Activated T-cell treated with anti-CD3 and anti-CD28 coated beads, Interleukin-2, amount 50 U/mL, for 24 hours (primary cell): ENCODE measurements around the gene MAP3K5.
A peak's percentile ranks its signal among the peaks of the same experiment; 100 is the strongest.
"Not testable (repeated sequence)": the region's sequence is repeated elsewhere in the genome, so short reads cannot be mapped to it uniquely, and the experiment has no call there.

Experiments
- DNase-seq: peaks from one replicate; pipeline ENCODE4 v3.0.0-alpha.2; 2020
- H3K27ac Mint-ChIP-seq: 2 replicates; pipeline ENCODE4 v1.8.0; 2020; ENCODE audit warnings: mild to moderate bottlenecking, mixed read lengths
- H3K27me3 Mint-ChIP-seq: 2 replicates; pipeline ENCODE4 v1.8.0; 2020; ENCODE audit warnings: mixed read lengths
- H3K36me3 Mint-ChIP-seq: 2 replicates; pipeline ENCODE4 v1.8.0; 2020; ENCODE audit warnings: low read depth, mixed read lengths
- H3K4me1 Mint-ChIP-seq: 2 replicates; pipeline ENCODE4 v1.8.0; 2020; ENCODE audit warnings: low read depth, mixed read lengths
- H3K4me3 Mint-ChIP-seq: 2 replicates; pipeline ENCODE4 v1.8.0; 2020; ENCODE audit warnings: mild to moderate bottlenecking, moderate library complexity, mixed read lengths
- H3K9me3 Mint-ChIP-seq: 2 replicates; pipeline ENCODE4 v1.8.0; 2020; ENCODE audit warnings: mixed read lengths

Gene MAP3K5, protein sequence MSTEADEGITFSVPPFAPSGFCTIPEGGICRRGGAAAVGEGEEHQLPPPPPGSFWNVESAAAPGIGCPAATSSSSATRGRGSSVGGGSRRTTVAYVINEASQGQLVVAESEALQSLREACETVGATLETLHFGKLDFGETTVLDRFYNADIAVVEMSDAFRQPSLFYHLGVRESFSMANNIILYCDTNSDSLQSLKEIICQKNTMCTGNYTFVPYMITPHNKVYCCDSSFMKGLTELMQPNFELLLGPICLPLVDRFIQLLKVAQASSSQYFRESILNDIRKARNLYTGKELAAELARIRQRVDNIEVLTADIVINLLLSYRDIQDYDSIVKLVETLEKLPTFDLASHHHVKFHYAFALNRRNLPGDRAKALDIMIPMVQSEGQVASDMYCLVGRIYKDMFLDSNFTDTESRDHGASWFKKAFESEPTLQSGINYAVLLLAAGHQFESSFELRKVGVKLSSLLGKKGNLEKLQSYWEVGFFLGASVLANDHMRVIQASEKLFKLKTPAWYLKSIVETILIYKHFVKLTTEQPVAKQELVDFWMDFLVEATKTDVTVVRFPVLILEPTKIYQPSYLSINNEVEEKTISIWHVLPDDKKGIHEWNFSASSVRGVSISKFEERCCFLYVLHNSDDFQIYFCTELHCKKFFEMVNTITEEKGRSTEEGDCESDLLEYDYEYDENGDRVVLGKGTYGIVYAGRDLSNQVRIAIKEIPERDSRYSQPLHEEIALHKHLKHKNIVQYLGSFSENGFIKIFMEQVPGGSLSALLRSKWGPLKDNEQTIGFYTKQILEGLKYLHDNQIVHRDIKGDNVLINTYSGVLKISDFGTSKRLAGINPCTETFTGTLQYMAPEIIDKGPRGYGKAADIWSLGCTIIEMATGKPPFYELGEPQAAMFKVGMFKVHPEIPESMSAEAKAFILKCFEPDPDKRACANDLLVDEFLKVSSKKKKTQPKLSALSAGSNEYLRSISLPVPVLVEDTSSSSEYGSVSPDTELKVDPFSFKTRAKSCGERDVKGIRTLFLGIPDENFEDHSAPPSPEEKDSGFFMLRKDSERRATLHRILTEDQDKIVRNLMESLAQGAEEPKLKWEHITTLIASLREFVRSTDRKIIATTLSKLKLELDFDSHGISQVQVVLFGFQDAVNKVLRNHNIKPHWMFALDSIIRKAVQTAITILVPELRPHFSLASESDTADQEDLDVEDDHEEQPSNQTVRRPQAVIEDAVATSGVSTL (N-terminal part only)

DNA sequence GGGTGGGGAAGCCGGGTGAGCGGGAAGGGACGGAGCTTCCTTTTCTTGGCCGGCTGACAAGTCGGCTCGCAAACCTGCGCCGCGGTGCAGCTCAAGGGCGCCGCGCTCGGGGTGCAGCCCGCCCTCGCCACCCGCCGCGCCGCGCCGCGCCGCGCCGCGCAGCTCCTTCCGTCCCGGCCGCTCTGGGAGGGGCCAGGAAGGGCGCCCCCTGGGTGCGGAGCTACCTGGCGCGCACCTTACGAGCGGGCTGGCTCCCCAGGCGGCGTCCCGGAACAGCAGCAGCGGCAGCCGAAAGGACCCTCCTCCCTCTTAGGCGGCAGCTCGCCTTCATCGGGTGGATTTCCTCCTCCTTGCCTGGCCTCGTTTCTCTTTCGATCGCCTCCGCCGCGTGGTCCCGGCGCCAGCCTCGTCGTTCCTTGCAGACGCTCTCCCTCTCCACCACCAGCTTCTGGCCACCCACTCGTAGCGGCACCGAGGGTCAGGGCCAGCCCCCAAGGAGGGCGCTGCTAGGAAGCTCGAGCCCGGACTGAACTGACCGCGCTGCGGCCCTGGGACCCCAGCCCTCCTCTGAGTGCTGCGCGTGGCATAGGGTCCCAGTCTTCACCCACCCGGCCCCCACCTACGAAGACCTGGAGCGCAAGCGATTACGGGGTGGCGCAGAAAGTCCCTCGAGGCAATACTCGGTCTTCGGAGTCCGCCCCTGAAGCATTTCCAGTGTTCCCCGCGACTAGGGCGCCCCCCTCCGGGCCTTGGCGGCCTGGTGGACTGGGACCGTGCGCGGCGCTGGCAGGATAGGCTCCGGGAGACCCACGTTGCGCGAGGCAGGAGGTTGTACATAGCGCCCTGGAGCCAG, at the start of gene MAP3K5:
MAP3K5 (minus strand) TSS at position 68 of the 853 bp plus-strand sequence. CDS start 320 bp downstream, outside the sequence.
- Mint-ChIP-seq H3K9me3 (no peaks in the 10 kb centered on the region), H3K27me3 (no peaks in the 10 kb centered on the region), H3K4me3 (peak within 1 kb of the TSS; percentile 93)

DNA sequence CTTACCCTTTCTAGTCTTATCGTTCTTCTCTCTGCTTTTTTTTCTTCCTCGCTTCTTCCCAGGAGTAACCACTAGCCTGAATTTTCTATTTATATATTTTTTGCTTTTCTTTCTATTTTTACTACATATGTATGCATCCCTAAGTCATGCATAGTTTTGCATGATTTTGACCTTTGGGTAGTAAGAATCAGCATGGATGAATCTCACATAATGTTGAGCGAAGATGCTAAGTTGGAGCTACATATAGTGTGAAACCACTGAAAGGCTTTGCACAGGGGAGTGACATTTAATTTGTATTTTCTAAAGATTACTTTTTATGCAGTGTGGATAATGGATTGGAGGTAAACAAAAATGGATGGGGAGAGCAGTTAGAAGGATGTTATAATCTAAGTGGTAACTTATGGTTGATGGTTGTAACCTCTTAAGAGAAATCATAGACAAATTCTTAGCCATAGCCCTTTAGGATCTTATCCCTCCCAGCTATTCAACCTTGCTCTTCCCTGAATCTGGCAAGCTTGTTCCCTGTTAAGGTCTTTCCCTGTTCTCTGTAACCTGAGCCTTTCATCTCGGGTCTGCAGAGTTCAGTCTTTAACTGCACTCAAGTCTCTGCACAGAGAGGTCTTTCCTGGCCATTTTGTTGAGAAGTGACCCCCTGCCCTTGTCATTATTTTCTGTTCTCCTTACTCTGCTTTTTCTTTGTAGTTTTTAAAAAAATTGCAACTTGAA, 48.2 kb upstream of the MAP3K5 start:
- H3K36me3 Mint-ChIP-seq: peaks cover 24% of the 10 kb centered on the region
- no peaks in the 10 kb centered on the region for H3K27me3 Mint-ChIP-seq
- no peak overlapping the region for H3K4me3 Mint-ChIP-seq
- no peak overlapping the region for H3K27ac Mint-ChIP-seq
- H3K4me1 Mint-ChIP-seq: no peaks in the 10 kb centered on the region
- DNase-seq: no peak
- H3K9me3 Mint-ChIP-seq: no peaks in the 10 kb centered on the region

More for the DNA sequence above, at the start of gene MAP3K5:
- Mint-ChIP-seq H3K4me1 (peaks cover 41% of the 10 kb centered on the region), H3K36me3 (peaks cover 9% of the 10 kb centered on the region), H3K27ac (peak within 1 kb of the TSS; percentile 95)
- DNase-seq: peak; percentile 98

DNA sequence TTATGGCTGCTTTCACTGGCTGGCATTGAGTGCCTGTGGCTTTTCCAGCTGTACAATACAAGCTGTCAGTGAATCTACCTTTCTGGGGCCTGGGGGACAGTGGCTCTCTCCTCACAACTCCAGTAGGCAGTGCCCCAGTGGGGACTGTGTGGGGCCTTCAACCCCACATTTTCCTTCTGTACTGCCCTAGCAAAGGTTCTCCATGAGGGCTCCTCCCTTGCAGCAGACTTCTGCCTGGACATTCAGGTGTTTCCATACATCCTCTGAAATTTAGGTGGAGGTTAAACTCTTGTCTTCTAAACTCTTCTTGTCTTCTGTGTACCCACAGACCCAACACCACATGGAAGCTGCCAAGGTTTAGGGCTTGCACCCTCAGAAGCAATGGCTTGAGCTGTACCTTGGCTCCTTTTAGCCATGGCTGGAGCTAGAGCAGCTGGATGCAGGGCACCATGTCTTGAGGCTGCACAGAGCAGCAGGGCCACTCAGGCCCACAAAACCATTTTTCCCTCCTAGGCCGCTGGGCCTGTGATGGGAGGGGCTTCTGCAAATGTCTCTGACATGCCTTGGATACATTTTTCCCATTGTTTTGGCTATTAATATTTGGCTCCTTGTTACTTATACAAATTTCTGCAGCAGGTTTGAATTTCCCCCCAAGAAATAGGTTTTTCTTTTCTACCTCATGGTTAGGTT, 39.7 kb upstream of the MAP3K5 start:
- no peak overlapping the region for H3K27ac Mint-ChIP-seq
- no peak overlapping the region for H3K4me3 Mint-ChIP-seq
- H3K9me3 Mint-ChIP-seq: peaks cover 19% of the 10 kb centered on the region
- H3K27me3 Mint-ChIP-seq: no peaks in the 10 kb centered on the region
- no peak for DNase-seq
- peaks cover 3% of the 10 kb centered on the region for H3K4me1 Mint-ChIP-seq
- H3K36me3 Mint-ChIP-seq: peaks cover 76% of the 10 kb centered on the region

DNA sequence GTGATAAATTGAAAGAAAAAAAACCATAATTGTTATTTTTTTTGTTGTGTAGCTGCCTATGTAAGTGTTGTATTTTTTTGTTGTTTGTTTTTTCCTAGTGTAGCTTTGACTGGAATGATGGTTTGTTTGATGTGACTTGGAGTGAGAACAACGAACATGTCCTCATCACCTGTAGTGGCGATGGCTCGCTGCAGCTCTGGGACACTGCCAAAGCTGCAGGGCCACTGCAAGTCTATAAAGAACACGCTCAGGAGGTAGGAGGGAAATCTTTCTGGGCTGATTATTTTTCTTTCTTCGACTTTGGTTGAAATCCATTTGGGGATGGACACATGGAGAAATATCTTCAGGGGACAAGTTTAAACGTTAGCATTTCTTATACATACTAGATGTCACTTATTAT, 33.9 kb upstream of the MAP3K5 start:
- Mint-ChIP-seq H3K4me3 (no peak overlapping the region), H3K4me1 (peaks cover 41% of the 10 kb centered on the region), H3K27me3 (no peaks in the 10 kb centered on the region), H3K9me3 (peaks cover 4% of the 10 kb centered on the region), H3K36me3 (peaks cover 74% of the 10 kb centered on the region), H3K27ac (no peak overlapping the region)
- no peak for DNase-seq

DNA sequence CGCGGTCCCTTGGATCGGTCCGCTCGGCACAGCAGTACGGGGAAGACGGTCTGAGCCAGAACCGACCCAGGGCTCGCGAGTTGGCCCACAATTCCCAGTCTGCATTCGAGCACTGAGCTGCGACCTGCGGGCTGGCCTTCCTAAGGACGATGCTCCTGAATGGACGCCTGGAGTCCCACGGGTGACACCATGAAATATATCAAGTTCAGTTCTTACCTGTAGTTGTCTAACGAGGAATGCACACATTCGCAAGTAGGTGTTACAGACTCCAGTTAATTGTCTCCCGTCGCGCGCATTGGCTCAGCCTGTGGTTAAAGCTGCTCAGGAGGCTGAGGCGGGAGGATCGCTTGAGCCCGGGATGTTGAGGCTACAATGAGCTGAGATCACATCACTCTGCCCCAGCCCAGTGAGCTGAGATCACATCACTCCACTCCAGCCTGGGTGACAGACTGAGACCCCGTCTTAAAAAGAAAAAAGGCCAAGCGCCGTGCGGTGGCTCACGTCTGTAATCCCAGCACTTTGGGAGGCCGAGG, 30.9 kb upstream of the MAP3K5 start:
- no peak for DNase-seq
- Mint-ChIP-seq H3K27me3 (no peaks in the 10 kb centered on the region), H3K27ac (peak overlapping the region; percentile 93), H3K9me3 (no peaks in the 10 kb centered on the region), H3K4me1 (peaks cover 39% of the 10 kb centered on the region), H3K4me3 (peak overlapping the region; percentile 87), H3K36me3 (peaks cover 43% of the 10 kb centered on the region)

DNA sequence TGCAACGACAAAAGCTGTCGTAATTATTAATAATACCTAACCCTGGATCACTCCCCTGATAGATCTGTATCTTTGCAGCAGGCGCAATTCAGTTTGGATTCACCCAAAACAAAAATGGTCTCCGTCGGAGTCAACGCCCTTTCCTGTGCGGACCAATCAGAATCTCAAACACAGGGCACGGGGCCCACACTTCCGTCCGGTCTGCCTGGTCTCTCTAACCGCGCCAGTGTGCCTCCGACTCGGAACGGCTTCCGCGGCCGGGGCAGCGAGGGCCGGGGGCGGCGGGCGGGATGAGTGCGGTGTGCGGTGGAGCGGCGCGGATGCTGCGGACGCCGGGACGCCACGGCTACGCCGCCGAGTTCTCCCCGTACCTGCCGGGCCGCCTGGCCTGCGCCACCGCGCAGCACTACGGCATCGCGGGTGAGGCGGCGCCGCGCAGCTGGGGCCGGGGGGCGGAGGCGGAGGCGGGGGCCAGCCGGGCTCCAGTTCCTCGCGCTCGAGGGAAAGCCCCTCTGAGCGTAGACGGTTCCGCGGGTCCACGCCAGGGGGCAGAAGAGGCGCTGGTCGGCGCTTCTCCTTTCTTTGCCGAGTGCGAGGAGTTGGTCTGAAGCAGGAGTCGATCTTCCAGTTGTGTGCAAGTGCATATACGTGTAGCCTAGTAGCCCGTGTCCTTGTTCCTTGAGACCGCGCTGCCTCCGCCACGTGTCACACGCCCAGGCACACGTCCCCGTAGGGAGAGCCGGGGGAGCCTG, 30.3 kb upstream of the MAP3K5 start, which contains the start of gene PEX7:
PEX7 (plus strand) TSS at position 217 of the 752 bp plus-strand sequence; CDS start at position 291, 74 bp downstream.
- Mint-ChIP-seq H3K9me3 (no peaks in the 10 kb centered on the region), H3K4me3 (peak within 1 kb of the TSS; percentile 87), H3K36me3 (peaks cover 41% of the 10 kb centered on the region), H3K4me1 (peaks cover 39% of the 10 kb centered on the region), H3K27me3 (peaks cover 3% of the 10 kb centered on the region), H3K27ac (peak within 1 kb of the TSS; percentile 94)
- DNase-seq: peak; percentile 95

DNA sequence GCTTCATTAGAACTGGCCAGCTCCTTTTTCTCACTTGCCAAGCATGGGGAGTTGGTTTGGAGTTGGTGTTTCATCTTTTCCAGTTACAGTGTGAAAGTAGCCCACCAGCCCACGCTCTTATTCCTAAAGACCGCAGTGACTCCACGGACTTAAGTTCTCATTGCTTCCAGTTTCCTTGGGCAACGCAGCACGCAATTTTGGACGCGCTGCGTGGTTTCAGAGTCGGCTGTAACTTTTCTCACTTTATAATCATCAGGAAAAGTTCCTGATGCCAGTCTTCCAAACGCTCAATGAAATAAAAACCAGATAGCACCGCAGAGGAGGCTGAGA, 29.7 kb upstream of the MAP3K5 start:
- peak overlapping the region; percentile 87 for H3K4me3 Mint-ChIP-seq
- H3K4me1 Mint-ChIP-seq: peaks cover 38% of the 10 kb centered on the region
- no peak for DNase-seq
- peaks cover 8% of the 10 kb centered on the region for H3K27me3 Mint-ChIP-seq
- no peaks in the 10 kb centered on the region for H3K9me3 Mint-ChIP-seq
- peaks cover 37% of the 10 kb centered on the region for H3K36me3 Mint-ChIP-seq
- H3K27ac Mint-ChIP-seq: peak overlapping the region; percentile 94

DNA sequence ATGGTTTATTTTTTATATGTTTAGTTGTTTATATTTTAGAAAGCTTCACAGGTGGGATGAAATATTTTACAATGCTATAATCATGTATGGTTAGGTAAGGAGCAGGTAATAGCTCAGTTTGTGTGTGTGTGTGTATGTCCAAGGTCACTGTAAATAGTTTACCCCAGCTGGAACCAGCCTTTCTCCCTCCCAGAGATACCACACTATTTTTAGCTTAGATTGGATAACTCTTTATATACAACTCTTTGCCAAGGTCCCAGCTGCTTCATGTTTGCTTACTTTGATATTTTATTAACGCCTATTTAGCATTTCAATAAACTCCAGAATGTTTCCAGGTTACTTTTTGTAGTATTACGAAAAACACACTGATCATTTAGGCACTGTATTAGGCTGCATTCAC, 28.3 kb upstream of the MAP3K5 start:
- Mint-ChIP-seq H3K4me3 (no peak overlapping the region), H3K27ac (no peak overlapping the region), H3K36me3 (peaks cover 24% of the 10 kb centered on the region), H3K27me3 (peaks cover 13% of the 10 kb centered on the region), H3K9me3 (no peaks in the 10 kb centered on the region), H3K4me1 (peaks cover 30% of the 10 kb centered on the region)
- DNase-seq: no peak

DNA sequence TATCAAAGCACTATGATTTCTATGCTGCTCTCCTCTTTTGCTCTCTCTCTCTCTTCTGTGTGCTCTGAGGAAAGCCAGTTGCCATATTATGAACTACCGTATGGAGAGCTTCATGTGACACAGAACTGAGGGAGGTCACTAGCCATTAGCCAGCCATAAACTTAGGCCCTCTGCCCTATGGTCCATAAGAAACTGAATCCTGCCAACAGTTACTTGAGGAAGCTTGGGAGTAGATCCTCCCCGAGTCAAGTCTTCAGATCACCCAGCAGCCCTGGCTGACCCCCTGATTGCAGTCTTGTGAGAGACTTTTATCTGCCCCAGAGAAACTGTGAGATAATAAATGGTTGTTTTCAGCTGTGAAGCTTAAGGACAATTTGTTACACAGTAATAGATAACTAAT, 24.4 kb upstream of the MAP3K5 start:
- Mint-ChIP-seq H3K27me3 (peaks cover 14% of the 10 kb centered on the region), H3K36me3 (no peaks in the 10 kb centered on the region), H3K4me3 (no peak overlapping the region), H3K4me1 (peaks cover 6% of the 10 kb centered on the region), H3K27ac (no peak overlapping the region), H3K9me3 (no peaks in the 10 kb centered on the region)
- no peak for DNase-seq

DNA sequence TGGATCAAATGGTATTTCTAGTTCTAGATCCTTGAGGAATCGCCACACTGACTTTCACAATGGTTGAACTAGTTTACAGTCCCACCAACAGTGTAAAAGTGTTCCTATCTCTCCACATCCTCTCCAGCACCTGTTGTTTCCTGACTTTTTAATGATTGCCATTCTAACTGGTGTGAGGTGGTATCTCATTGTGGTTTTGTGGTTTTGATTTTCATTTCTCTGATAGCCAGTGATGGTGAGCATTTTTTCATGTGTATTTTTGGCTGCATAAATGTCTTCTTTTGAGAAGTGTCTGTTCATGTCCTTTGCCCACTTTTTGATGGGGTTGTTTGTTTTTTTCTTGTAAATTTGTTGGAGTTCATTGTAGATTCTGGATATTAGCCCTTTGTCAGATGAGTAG, 23.3 kb upstream of the MAP3K5 start:
- not testable (repeated sequence) for H3K9me3 Mint-ChIP-seq, H3K27ac Mint-ChIP-seq, H3K4me1 Mint-ChIP-seq, H3K36me3 Mint-ChIP-seq, DNase-seq, H3K4me3 Mint-ChIP-seq
- H3K27me3 Mint-ChIP-seq: peaks cover 14% of the 10 kb centered on the region

DNA sequence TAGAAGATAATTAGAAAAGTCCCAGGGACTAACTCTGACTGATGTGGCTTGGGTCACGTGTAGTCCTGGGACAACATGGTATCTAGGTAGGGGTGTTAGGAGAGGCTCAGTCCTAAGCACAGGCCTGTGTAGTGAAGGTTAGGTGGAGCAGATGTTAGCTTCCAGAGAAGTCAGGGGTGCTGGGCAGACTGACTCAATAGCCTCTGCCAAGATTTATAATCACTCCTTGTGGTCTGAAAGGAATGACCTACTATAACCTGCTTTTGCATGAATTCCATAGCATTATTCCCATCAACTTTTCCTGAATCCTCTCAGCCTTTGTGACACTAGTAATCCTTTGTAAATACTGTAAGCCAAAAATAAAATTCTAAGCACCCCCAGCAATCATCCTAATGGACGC, 19.9 kb upstream of the MAP3K5 start:
- peaks cover 8% of the 10 kb centered on the region for H3K27me3 Mint-ChIP-seq
- H3K27ac Mint-ChIP-seq: no peak overlapping the region
- DNase-seq: no peak
- no peaks in the 10 kb centered on the region for H3K36me3 Mint-ChIP-seq
- H3K4me1 Mint-ChIP-seq: peaks cover 3% of the 10 kb centered on the region
- H3K4me3 Mint-ChIP-seq: no peak overlapping the region
- H3K9me3 Mint-ChIP-seq: no peaks in the 10 kb centered on the region

DNA sequence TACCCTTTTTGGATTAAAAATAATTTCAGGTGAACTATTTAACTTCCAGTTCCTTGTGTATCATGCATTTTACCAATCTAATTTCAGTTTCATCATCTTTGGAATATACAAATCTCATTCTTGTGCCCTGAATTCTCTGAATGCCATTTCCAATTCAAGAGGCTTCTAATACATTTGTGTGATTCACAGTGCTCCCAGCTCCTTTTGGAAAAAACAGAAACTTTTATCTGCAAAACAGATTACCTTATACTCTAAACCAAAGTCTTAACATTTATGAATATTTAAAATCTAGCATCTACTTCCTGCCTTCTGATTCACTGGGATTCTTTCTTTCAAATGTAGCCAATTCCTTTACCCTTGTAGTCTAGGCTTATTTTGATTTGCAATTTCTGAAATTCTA, 19.0 kb upstream of the MAP3K5 start:
- Mint-ChIP-seq H3K27ac (no peak overlapping the region), H3K4me3 (no peak overlapping the region), H3K36me3 (no peaks in the 10 kb centered on the region), H3K4me1 (peaks cover 3% of the 10 kb centered on the region), H3K27me3 (peaks cover 2% of the 10 kb centered on the region), H3K9me3 (no peaks in the 10 kb centered on the region)
- no peak for DNase-seq
